ENCODE data around the gene IL17C. TPM values are rescaled to one million over a fixed set of nuclear protein-coding genes. Genes with fewer than 3 reads are reported as not detected.

Gene IL17C
- total and polyA plus RNA-seq, 9 donors = not detected

DNA sequence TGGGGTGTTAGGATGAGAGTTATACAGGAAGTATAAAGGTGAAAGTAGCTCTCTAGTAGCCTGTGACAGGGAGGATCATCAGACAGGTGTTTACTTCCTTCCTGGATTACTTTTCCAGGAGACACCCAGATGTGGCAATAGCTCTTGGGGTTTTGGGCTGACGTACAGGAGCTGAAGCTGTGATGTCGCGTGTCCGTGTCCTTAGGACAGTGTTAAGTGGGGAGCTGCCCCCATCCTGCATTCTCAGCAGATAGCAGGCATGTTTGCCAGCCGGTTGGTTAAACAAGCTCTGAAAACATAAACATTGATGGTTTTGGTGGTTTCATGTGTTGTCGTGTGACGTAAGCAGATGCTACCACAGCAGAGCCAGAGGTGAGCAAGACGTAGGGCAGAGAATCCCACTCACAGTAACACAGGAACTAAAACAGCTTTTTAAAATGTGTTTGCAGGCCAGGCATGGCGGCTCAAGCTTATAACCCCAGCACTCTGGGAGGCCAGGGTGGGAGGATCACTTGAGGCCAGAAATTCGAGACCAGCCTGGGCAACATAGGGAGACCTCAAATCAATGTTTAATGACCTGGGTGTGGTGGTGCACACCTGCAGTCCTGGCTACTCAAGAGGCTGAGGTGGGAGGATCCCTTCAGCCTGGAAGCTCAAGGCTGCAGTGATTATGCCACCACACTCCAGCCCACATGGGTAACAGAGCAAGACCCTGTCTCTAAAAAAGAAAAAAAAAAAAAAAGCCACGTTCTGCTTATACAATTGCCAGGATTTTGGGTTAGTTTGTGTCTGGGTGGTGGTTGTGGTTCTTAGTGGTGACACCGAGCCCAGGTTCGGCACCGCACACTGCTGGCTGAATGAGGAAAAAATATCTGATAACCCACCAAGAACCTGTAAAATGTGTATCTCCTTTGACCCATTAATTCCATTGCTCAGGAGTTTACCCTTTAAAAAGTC, 18.2 kb upstream of the IL17C start:
- TF ChIP-seq, protein P1, sequence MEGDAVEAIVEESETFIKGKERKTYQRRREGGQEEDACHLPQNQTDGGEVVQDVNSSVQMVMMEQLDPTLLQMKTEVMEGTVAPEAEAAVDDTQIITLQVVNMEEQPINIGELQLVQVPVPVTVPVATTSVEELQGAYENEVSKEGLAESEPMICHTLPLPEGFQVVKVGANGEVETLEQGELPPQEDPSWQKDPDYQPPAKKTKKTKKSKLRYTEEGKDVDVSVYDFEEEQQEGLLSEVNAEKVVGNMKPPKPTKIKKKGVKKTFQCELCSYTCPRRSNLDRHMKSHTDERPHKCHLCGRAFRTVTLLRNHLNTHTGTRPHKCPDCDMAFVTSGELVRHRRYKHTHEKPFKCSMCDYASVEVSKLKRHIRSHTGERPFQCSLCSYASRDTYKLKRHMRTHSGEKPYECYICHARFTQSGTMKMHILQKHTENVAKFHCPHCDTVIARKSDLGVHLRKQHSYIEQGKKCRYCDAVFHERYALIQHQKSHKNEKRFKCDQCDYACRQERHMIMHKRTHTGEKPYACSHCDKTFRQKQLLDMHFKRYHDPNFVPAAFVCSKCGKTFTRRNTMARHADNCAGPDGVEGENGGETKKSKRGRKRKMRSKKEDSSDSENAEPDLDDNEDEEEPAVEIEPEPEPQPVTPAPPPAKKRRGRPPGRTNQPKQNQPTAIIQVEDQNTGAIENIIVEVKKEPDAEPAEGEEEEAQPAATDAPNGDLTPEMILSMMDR (IDR thresholded peaks at IDR 0.05) = no peak
- TF ChIP-seq EP300 (IDR thresholded peaks at IDR 0.05) (no peak), POLR2A (IDR thresholded peaks at IDR 0.05) (no peak)
- Histone ChIP-seq H3K9me3 (no peaks in the 10 kb centered on the region), H3K4me3 (no peak overlapping the region), H3K4me1 (ENCODE audit: insufficient read depth) (peaks cover 4% of the 10 kb centered on the region), H3K27ac (no peak overlapping the region), H3K27me3 (no peaks in the 10 kb centered on the region), H3K36me3 (no peaks in the 10 kb centered on the region)
- intact Hi-C loops (cut with DNase I) = no loop called here
- DNase-seq = no peak
- 83 to 92% (median 88%) methylated on average over 14 of the region's 14 CpGs for WGBS, 3 donors

GRCh38 chr16:88622125-88622524, 16.2 kb upstream of the IL17C start:
- Histone ChIP-seq H3K9me3 (no peaks in the 10 kb centered on the region), H3K27ac (no peak overlapping the region), H3K36me3 (no peaks in the 10 kb centered on the region), H3K4me1 (ENCODE audit: insufficient read depth) (peaks cover 2% of the 10 kb centered on the region), H3K4me3 (no peak overlapping the region), H3K27me3 (no peaks in the 10 kb centered on the region)
- intact Hi-C loops (cut with DNase I) = no loop called here
- 88 to 91% (median 90%) methylated on average over 19 of the region's 19 CpGs for WGBS, 3 donors
- DNase-seq = no peak
- TF ChIP-seq EP300 (IDR thresholded peaks at IDR 0.05) (no peak), POLR2A (IDR thresholded peaks at IDR 0.05) (no peak)
- TF ChIP-seq, protein P1 (IDR thresholded peaks at IDR 0.05) = no peak

- no peak for DNase-seq
- Histone ChIP-seq H3K4me1 (ENCODE audit: insufficient read depth) (peaks cover 2% of the 10 kb centered on the region), H3K36me3 (no peaks in the 10 kb centered on the region), H3K9me3 (no peaks in the 10 kb centered on the region), H3K27me3 (no peaks in the 10 kb centered on the region), H3K27ac (no peak overlapping the region), H3K4me3 (no peak overlapping the region)
- intact Hi-C loops (cut with DNase I) = no loop called here
- WGBS, 3 donors = 93 to 94% (median 93%) methylated on average over 29 of the region's 29 CpGs
- no peak for TF ChIP-seq POLR2A (IDR thresholded peaks at IDR 0.05)
- no peak for TF ChIP-seq EP300 (IDR thresholded peaks at IDR 0.05)
- TF ChIP-seq, protein P1 (IDR thresholded peaks at IDR 0.05) = no peak
Measured at GRCh38 chr16:88622866-88623265, 15.5 kb upstream of the IL17C start.

GRCh38 chr16:88623858-88624257, 14.5 kb upstream of the IL17C start:
- no peaks in the 10 kb centered on the region for H3K27me3 ChIP-seq
- DNase-seq = no peak
- H3K36me3 ChIP-seq = no peaks in the 10 kb centered on the region
- H3K9me3 ChIP-seq = no peaks in the 10 kb centered on the region
- TF ChIP-seq POLR2A (IDR thresholded peaks at IDR 0.05) = no peak
- TF ChIP-seq, protein P1 (IDR thresholded peaks at IDR 0.05) = no peak
- no peak for TF ChIP-seq EP300 (IDR thresholded peaks at IDR 0.05)
- H3K4me3 ChIP-seq = no peak overlapping the region
- intact Hi-C loops (cut with DNase I) = no loop called here
- no peak overlapping the region for H3K27ac ChIP-seq
- H3K4me1 ChIP-seq (ENCODE audit: insufficient read depth) = no peaks in the 10 kb centered on the region
- WGBS, 3 donors = 94% methylated on average over 13 of the region's 13 CpGs

Data from ovary (tissue), 9 donors.